Naive thymus-derived CD4-positive, alpha-beta T cell (primary cell): ENCODE results near the gene DOCK2. TPM values are rescaled to one million over a fixed set of nuclear protein-coding genes. Genes with fewer than 3 reads are reported as not detected.

Source experiments
- ATAC-seq: fragments of 150-1000 bp; cut with Tn5 transposase; 2 replicates; pipeline ENCODE4 v1.10.0; 2021; ENCODE audit warnings: mild to moderate bottlenecking, moderate library complexity
- CTCF ChIA-PET: fragments of 350-600 bp; sonication (Branson Sonifier 250); formaldehyde crosslinking; loops from one replicate; lab custom pipeline; 2021; ENCODE audit warnings: antibody characterized with exemption; lab: Charles Lee
- POLR2A ChIA-PET: fragments of 350-600 bp; sonication (Branson Sonifier 250); formaldehyde crosslinking; loops from one replicate; lab custom pipeline; 2021; ENCODE audit warnings: antibody characterized with exemption, inconsistent platforms; lab: Charles Lee
- DNase-seq, 9 donors: peaks; one replicate each; pipeline versions ENCODE4 v3.0.0 to v3.0.0-alpha.2; 2020 to 2022; ENCODE audit warnings: mixed read lengths in 1 of 9
- H3K27ac ChIP-seq: one replicate; pipeline ENCODE4 v1.7.0; 2013; ENCODE audit warnings: mild to moderate bottlenecking, low read depth, low read length, moderate library complexity
- H3K27me3 ChIP-seq, 2 donors: one replicate each; pipeline ENCODE4 v1.7.0; 2013; ENCODE audit warnings: low read length in 2 of 2, mild to moderate bottlenecking in 2 of 2, moderate library complexity in 2 of 2; ENCODE audit not compliant: control insufficient read depth in 2 of 2, insufficient read depth in 2 of 2
- H3K36me3 ChIP-seq, 3 experiments: 1 replicate in 2 of 3; 2 replicates in 1 of 3; pipeline ENCODE4 v1.7.0; 2013; ENCODE audit warnings: low read length in 3 of 3, mild to moderate bottlenecking in 3 of 3, moderate library complexity in 1 of 3; ENCODE audit not compliant: insufficient read depth in 3 of 3, control insufficient read depth in 2 of 3
- H3K4me1 ChIP-seq, 2 donors: one replicate each; pipeline ENCODE4 v1.7.0; 2013; ENCODE audit warnings: low read length in 2 of 2, mild to moderate bottlenecking in 2 of 2, moderate library complexity in 1 of 2; ENCODE audit not compliant: control insufficient read depth in 2 of 2, insufficient read depth in 2 of 2
- H3K4me3 ChIP-seq: 2 replicates; pipeline ENCODE4 v1.7.0; 2013; ENCODE audit warnings: mild to moderate bottlenecking, low read length
- H3K9me3 ChIP-seq, 3 experiments: 1 replicate in 2 of 3; 2 replicates in 1 of 3; pipeline ENCODE4 v1.7.0; 2013; ENCODE audit warnings: low read length in 3 of 3; ENCODE audit not compliant: control insufficient read depth in 2 of 3
- H3K27ac Mint-ChIP-seq, 9 donors: one replicate each; pipeline ENCODE4 v1.8.0; 2020 to 2022; ENCODE audit warnings: mixed read lengths in 9 of 9, mild to moderate bottlenecking in 8 of 9, moderate library complexity in 5 of 9, inconsistent platforms in 2 of 9
- H3K27me3 Mint-ChIP-seq, 5 donors: one replicate each; pipeline ENCODE4 v1.8.0; 2021 to 2022; ENCODE audit warnings: mixed read lengths in 5 of 5, mild to moderate bottlenecking in 1 of 5
- H3K36me3 Mint-ChIP-seq, 5 donors: one replicate each; pipeline ENCODE4 v1.8.0; 2020 to 2022; ENCODE audit warnings: mixed read lengths in 5 of 5, mild to moderate bottlenecking in 3 of 5, inconsistent platforms in 1 of 5
- H3K4me1 Mint-ChIP-seq, 7 donors: one replicate each; pipeline ENCODE4 v1.8.0; 2020 to 2022; ENCODE audit warnings: mixed read lengths in 7 of 7, mild to moderate bottlenecking in 3 of 7, inconsistent platforms in 1 of 7
- H3K4me3 Mint-ChIP-seq, 10 donors: one replicate each; pipeline ENCODE4 v1.8.0; 2020 to 2022; ENCODE audit warnings: mild to moderate bottlenecking in 10 of 10, mixed read lengths in 10 of 10, moderate library complexity in 6 of 10, inconsistent platforms in 2 of 10
- H3K9me3 Mint-ChIP-seq, 11 donors: one replicate each; pipeline ENCODE4 v1.8.0; 2020 to 2022; ENCODE audit warnings: mixed read lengths in 11 of 11, mild to moderate bottlenecking in 4 of 11, inconsistent platforms in 1 of 11, moderate library complexity in 1 of 11
- intact Hi-C, 2 donors: fragments of 100-400 bp; cut with micrococcal nuclease; formaldehyde crosslinking; loops; one replicate each; pipeline ENCODE4 v1.15.1; 2023
- polyA plus RNA-seq, 2 donors: library from polyadenylated mRNA; unstranded; fragments of 300-500 nt; fragmentation: Illumina TruSeq; gene quantifications; one replicate each; pipeline ENCODE4 v1.2.3, GENCODE V29; 2021
- total RNA-seq, 6 experiments: library from RNA in 5 of 6; stranded (reverse) in 5 of 6; gene quantifications; 1 replicate in 5 of 6; 2 replicates in 1 of 6; pipeline ENCODE4 v1.2.3 and lab custom pipeline; 2021 to 2026

The DOCK2 gene
- total and polyA plus RNA-seq, 7 experiments from 2014 or later: 63.7 to 345 (median 202) TPM

GRCh38 chr5:169886677-169887076 is 249.6 kb downstream of the DOCK2 start:
- no peaks in the 10 kb centered on the region for H3K4me1 ChIP-seq
- ChIA-PET POLR2A (no interaction called here), CTCF (no interaction called here)
- no peak overlapping the region for H3K27ac Mint-ChIP-seq
- H3K9me3 Mint-ChIP-seq: peaks cover 0 to 3% (median 0%) of the 10 kb centered on the region in 11 donors
- H3K36me3 ChIP-seq: peaks cover 0 to 4% (median 0%) of the 10 kb centered on the region in 3 experiments
- peaks cover 14 to 61% (median 19%) of the 10 kb centered on the region in 5 donors for H3K36me3 Mint-ChIP-seq
- H3K4me3 Mint-ChIP-seq: no peak overlapping the region
- H3K4me1 Mint-ChIP-seq: peaks cover 0 to 43% (median 38%) of the 10 kb centered on the region in 7 donors
- DNase-seq (no peak), ATAC-seq (no peak)
- intact Hi-C loops: no loop called here
- H3K27me3 Mint-ChIP-seq: no peaks in the 10 kb centered on the region
- H3K4me3 ChIP-seq: no peak overlapping the region
- no peaks in the 10 kb centered on the region for H3K9me3 ChIP-seq
- H3K27me3 ChIP-seq: no peaks in the 10 kb centered on the region
- no peak overlapping the region for H3K27ac ChIP-seq

GRCh38 chr5:169889572-169889971 is 252.5 kb downstream of the DOCK2 start:
- ChIA-PET CTCF (no interaction called here), POLR2A (no interaction called here)
- Histone ChIP-seq H3K4me1 (no peaks in the 10 kb centered on the region), H3K27ac (no peak overlapping the region), H3K4me3 (no peak overlapping the region), H3K9me3 (no peaks in the 10 kb centered on the region), H3K36me3 (no peaks in the 10 kb centered on the region), H3K27me3 (no peaks in the 10 kb centered on the region)
- H3K4me3 Mint-ChIP-seq: no peak overlapping the region
- ATAC-seq: no peak
- peaks cover 0 to 3% (median 0%) of the 10 kb centered on the region in 11 donors for H3K9me3 Mint-ChIP-seq
- H3K4me1 Mint-ChIP-seq: peaks cover 5 to 40% (median 19%) of the 10 kb centered on the region in 7 donors
- H3K27me3 Mint-ChIP-seq: no peaks in the 10 kb centered on the region
- intact Hi-C loops: no loop called here
- H3K36me3 Mint-ChIP-seq: peaks cover 9 to 58% (median 17%) of the 10 kb centered on the region in 5 donors
- no peak for DNase-seq
- H3K27ac Mint-ChIP-seq: no peak overlapping the region

GRCh38 chr5:169893010-169893409 is 255.9 kb downstream of the DOCK2 start:
- intact Hi-C loops: no loop called here
- H3K4me1 Mint-ChIP-seq: peaks cover 5 to 32% (median 15%) of the 10 kb centered on the region in 7 donors
- no peak overlapping the region for H3K4me3 ChIP-seq
- no peaks in the 10 kb centered on the region for H3K4me1 ChIP-seq
- H3K36me3 ChIP-seq: peaks cover 0 to 4% (median 0%) of the 10 kb centered on the region in 3 experiments
- peaks cover 8 to 70% (median 23%) of the 10 kb centered on the region in 5 donors for H3K36me3 Mint-ChIP-seq
- ATAC-seq (no peak), DNase-seq (no peak)
- no peaks in the 10 kb centered on the region for H3K27me3 Mint-ChIP-seq
- no peaks in the 10 kb centered on the region for H3K27me3 ChIP-seq
- H3K27ac Mint-ChIP-seq: peak overlapping the region in 2 of 9 donors; percentile 4 to 16
- ChIA-PET CTCF (interaction anchor here (0.5 kb wide), 1 partner anchor 187 kb away, joined by 3 read pairs; no protein-coding TSS in a partner anchor), POLR2A (no interaction called here)
- H3K4me3 Mint-ChIP-seq: no peak overlapping the region
- no peaks in the 10 kb centered on the region for H3K9me3 ChIP-seq
- H3K27ac ChIP-seq: no peak overlapping the region
- peaks cover 0 to 2% (median 0%) of the 10 kb centered on the region in 11 donors for H3K9me3 Mint-ChIP-seq

GRCh38 chr5:169893571-169893970 is 256.5 kb downstream of the DOCK2 start:
- Histone ChIP-seq H3K4me1 (no peaks in the 10 kb centered on the region), H3K9me3 (no peaks in the 10 kb centered on the region), H3K4me3 (no peak overlapping the region), H3K36me3 (peaks cover 0 to 4% (median 0%) of the 10 kb centered on the region in 3 experiments), H3K27ac (no peak overlapping the region), H3K27me3 (no peaks in the 10 kb centered on the region)
- DNase-seq (no peak), ATAC-seq (no peak)
- H3K36me3 Mint-ChIP-seq: peaks cover 9 to 70% (median 24%) of the 10 kb centered on the region in 5 donors
- CTCF ChIA-PET: no interaction called here
- H3K4me3 Mint-ChIP-seq: no peak overlapping the region
- H3K27me3 Mint-ChIP-seq: no peaks in the 10 kb centered on the region
- no peaks in the 10 kb centered on the region for H3K9me3 Mint-ChIP-seq
- no peak overlapping the region for H3K27ac Mint-ChIP-seq
- POLR2A ChIA-PET: no interaction called here
- peaks cover 5 to 32% (median 12%) of the 10 kb centered on the region in 7 donors for H3K4me1 Mint-ChIP-seq
- intact Hi-C loops: no loop called here

GRCh38 chr5:169895926-169896325 is 258.9 kb downstream of the DOCK2 start:
- Histone ChIP-seq H3K27me3 (no peaks in the 10 kb centered on the region), H3K4me3 (no peak overlapping the region), H3K36me3 (peaks cover 0 to 13% (median 0%) of the 10 kb centered on the region in 3 experiments), H3K27ac (no peak overlapping the region), H3K9me3 (no peaks in the 10 kb centered on the region), H3K4me1 (no peaks in the 10 kb centered on the region)
- peaks cover 7 to 41% (median 21%) of the 10 kb centered on the region in 7 donors for H3K4me1 Mint-ChIP-seq
- H3K27ac Mint-ChIP-seq: no peak overlapping the region
- CTCF ChIA-PET: no interaction called here
- H3K36me3 Mint-ChIP-seq: peaks cover 11 to 69% (median 45%) of the 10 kb centered on the region in 5 donors
- H3K27me3 Mint-ChIP-seq: no peaks in the 10 kb centered on the region
- H3K4me3 Mint-ChIP-seq: no peak overlapping the region
- ATAC-seq: no peak
- intact Hi-C loops: no loop called here
- POLR2A ChIA-PET: no interaction called here
- no peaks in the 10 kb centered on the region for H3K9me3 Mint-ChIP-seq
- DNase-seq: no peak

- no peaks in the 10 kb centered on the region for H3K9me3 ChIP-seq
- DNase-seq (no peak), ATAC-seq (no peak)
- no peaks in the 10 kb centered on the region for H3K27me3 ChIP-seq
- H3K27ac ChIP-seq: no peak overlapping the region
- no peak overlapping the region for H3K4me3 ChIP-seq
- peaks cover 0 to 20% (median 0%) of the 10 kb centered on the region in 3 experiments for H3K36me3 ChIP-seq
- CTCF ChIA-PET: interaction anchor here (0.5 kb wide), 1 partner anchor 9 kb away, joined by 3 read pairs; no protein-coding TSS in a partner anchor
- peaks cover 0 to 4% (median 0%) of the 10 kb centered on the region in 11 donors for H3K9me3 Mint-ChIP-seq
- no peaks in the 10 kb centered on the region for H3K4me1 ChIP-seq
- peaks cover 17 to 64% (median 50%) of the 10 kb centered on the region in 5 donors for H3K36me3 Mint-ChIP-seq
- POLR2A ChIA-PET: no interaction called here
- H3K4me3 Mint-ChIP-seq: no peak overlapping the region
- no peaks in the 10 kb centered on the region for H3K27me3 Mint-ChIP-seq
- H3K4me1 Mint-ChIP-seq: peaks cover 9 to 44% (median 21%) of the 10 kb centered on the region in 7 donors
- no peak overlapping the region for H3K27ac Mint-ChIP-seq
- intact Hi-C loops: no loop called here
These were observed 260.4 kb downstream of the DOCK2 start for GRCh38 chr5:169897481-169897880.

GRCh38 chr5:169901896-169902295 is 264.8 kb downstream of the DOCK2 start:
- intact Hi-C loops: no loop called here
- ChIA-PET POLR2A (no interaction called here), CTCF (no interaction called here)
- H3K36me3 ChIP-seq: peaks cover 0 to 16% (median 0%) of the 10 kb centered on the region in 3 experiments
- H3K36me3 Mint-ChIP-seq: peaks cover 11 to 39% (median 34%) of the 10 kb centered on the region in 5 donors
- no peaks in the 10 kb centered on the region for H3K27me3 ChIP-seq
- peaks cover 0 to 4% (median 0%) of the 10 kb centered on the region in 11 donors for H3K9me3 Mint-ChIP-seq
- no peaks in the 10 kb centered on the region for H3K27me3 Mint-ChIP-seq
- ATAC-seq: no peak
- no peak overlapping the region for H3K27ac ChIP-seq
- H3K4me1 Mint-ChIP-seq: peaks cover 14 to 34% (median 20%) of the 10 kb centered on the region in 7 donors
- H3K4me3 ChIP-seq: no peak overlapping the region
- no peaks in the 10 kb centered on the region for H3K9me3 ChIP-seq
- H3K4me1 ChIP-seq: no peaks in the 10 kb centered on the region
- H3K4me3 Mint-ChIP-seq: no peak overlapping the region
- H3K27ac Mint-ChIP-seq: peak overlapping the region in 1 of 9 donors; percentile 62
- no peak for DNase-seq
